HepG2 (cell line): Measurements from ENCODE around the gene HIGD1A. TPM values are rescaled to one million over a fixed set of nuclear protein-coding genes. Genes with fewer than 3 reads are reported as not detected.
A peak's percentile ranks its signal among the peaks of the same experiment; 100 is the strongest.

Experiments
- ATAC-seq: fragments of 200-7000 bp; cut with Tn5 transposase; 3 replicates; pipeline ENCODE4 v1.9.1; 2020; ENCODE audit warnings: mild to moderate bottlenecking, moderate library complexity
- BruUV-seq: library from RNA; stranded (reverse); fragments of 400-500 nt; replicated peaks from 2 replicates; lab custom pipeline; 2021; lab: Mats Ljungman, UMichigan
- CTCF ChIA-PET: fragments of 300-600 bp; formaldehyde crosslinking; extraction: SDS; loops from one replicate; lab custom pipeline; 2021; ENCODE audit warnings: low total read pairs, inconsistent platforms, low intra/inter-chr PET ratio; lab: Yijun Ruan, JAX
- POLR2A ChIA-PET: fragments of 350-600 bp; sonication (Branson Sonifier 250); formaldehyde crosslinking; loops from one replicate; lab custom pipeline; 2020; ENCODE audit warnings: antibody characterized with exemption, inconsistent platforms; lab: Yijun Ruan, JAX
- DNase-seq: peaks from one replicate; pipeline ENCODE4 v3.0.0-alpha.2; 2015; ENCODE audit warnings: low spot score
- FAIRE-seq: peaks from 3 replicates; lab custom pipeline; 2011; peaks lifted over from hg19 to GRCh38; lab: Jason Lieb, UNC
- H2AFZ ChIP-seq: one replicate; pipeline ENCODE4 v1.6.1; 2011; ENCODE audit warnings: low read length, inconsistent platforms
- H3K27ac ChIP-seq: fragments of 300-600 bp; 3 replicates; pipeline ENCODE4 v1.8.0; 2011; ENCODE audit warnings: mixed run types, mild to moderate bottlenecking, mixed read lengths, low read length, inconsistent platforms; ENCODE audit not compliant: insufficient read depth; ENCODE audit errors: extremely low read length
- H3K27me3 ChIP-seq, 2 experiments: fragments of 200-600 bp in 1 of 2; 2 replicates in 1 of 2; 3 replicates in 1 of 2; pipeline versions ENCODE4 v1.6.0 to v1.8.0; 2011; ENCODE audit warnings: low read length in 2 of 2, mild to moderate bottlenecking in 2 of 2, moderate library complexity in 2 of 2, inconsistent platforms in 1 of 2; ENCODE audit not compliant: insufficient read depth in 2 of 2, control insufficient read depth in 1 of 2
- H3K36me3 ChIP-seq, 2 experiments: fragments of 200-600 bp in 1 of 2; replicated peaks in 1 of 2; 2 replicates in 1 of 2; 3 replicates in 1 of 2; pipeline versions ENCODE4 v1.5.1 to v1.8.0; 2011; ENCODE audit warnings: low read length in 2 of 2, inconsistent platforms in 1 of 2; ENCODE audit not compliant: insufficient read depth in 2 of 2, control insufficient read depth in 1 of 2
- H3K4me1 ChIP-seq: 2 replicates; pipeline ENCODE4 v1.5.1; 2012; ENCODE audit warnings: low read length, inconsistent platforms; ENCODE audit not compliant: insufficient read depth
- H3K4me2 ChIP-seq: 2 replicates; pipeline ENCODE4 v1.6.0; 2011; ENCODE audit warnings: low read depth, low read length, inconsistent platforms
- H3K4me3 ChIP-seq, 3 experiments: fragments of 200-600 bp in 1 of 3; sonication (generic), shearing (Covaris generic) in 1 of 3; replicated peaks in 1 of 3; 2 replicates each; pipeline ENCODE4 v1.5.1; 2011 to 2016; ENCODE audit warnings: low read length in 3 of 3, inconsistent platforms in 2 of 3, low read depth in 2 of 3, mild to moderate bottlenecking in 2 of 3, control low read depth in 1 of 3, mixed read lengths in 1 of 3; ENCODE audit not compliant: insufficient read depth in 1 of 3
- H3K79me2 ChIP-seq: one replicate; pipeline ENCODE4 v1.6.1; 2011; ENCODE audit warnings: low read length, inconsistent platforms; ENCODE audit not compliant: insufficient read depth
- H3K9ac ChIP-seq: 2 replicates; pipeline ENCODE4 v1.6.0; 2011; ENCODE audit warnings: mild to moderate bottlenecking, low read depth, low read length, inconsistent platforms; ENCODE audit not compliant: insufficient read depth
- H3K9me3 ChIP-seq: 2 replicates; pipeline ENCODE4 v1.5.1; 2012; ENCODE audit warnings: mild to moderate bottlenecking, low read length
- H4K20me1 ChIP-seq: 2 replicates; pipeline ENCODE4 v1.6.0; 2011; ENCODE audit warnings: inconsistent platforms, mild to moderate bottlenecking, low read length, moderate library complexity; ENCODE audit not compliant: insufficient read depth
- ATF3 ChIP-seq: sonication (generic); formaldehyde crosslinking; IDR thresholded peaks from 2 replicates; pipeline ENCODE4 v1.4.0; 2020; ENCODE audit warnings: missing genetic modification reagents
- FOXJ3 ChIP-seq: sonication (generic); formaldehyde crosslinking; IDR thresholded peaks from 2 replicates; pipeline ENCODE4 v1.4.0; 2020; ENCODE audit warnings: missing genetic modification reagents, mild to moderate bottlenecking, borderline replicate concordance
- HDAC2 ChIP-seq: sonication (generic); formaldehyde crosslinking; IDR thresholded peaks from 2 replicates; pipeline ENCODE4 v1.4.0; 2020; ENCODE audit warnings: missing genetic modification reagents
- KDM2A ChIP-seq: sonication (generic); formaldehyde crosslinking; IDR thresholded peaks from 2 replicates; pipeline ENCODE4 v1.4.0; 2020; ENCODE audit warnings: low read depth, missing genetic modification reagents, borderline replicate concordance
- KMT2A ChIP-seq: sonication (generic); formaldehyde crosslinking; IDR thresholded peaks from 2 replicates; pipeline ENCODE4 v1.4.0; 2020; ENCODE audit warnings: missing genetic modification reagents
- NR3C1 ChIP-seq: sonication (generic); formaldehyde crosslinking; IDR thresholded peaks from 2 replicates; pipeline ENCODE4 v1.4.0; 2020; ENCODE audit warnings: missing genetic modification reagents
- SIN3A ChIP-seq: IDR thresholded peaks from 2 replicates; pipeline ENCODE4 v1.6.1; 2011; ENCODE audit warnings: low read depth, mild to moderate bottlenecking, control low read depth, low read length, borderline replicate concordance
- SOX6 ChIP-seq, 2 experiments: fragments of 450-650 bp in 1 of 2; sonication (generic) in 1 of 2; formaldehyde crosslinking in 1 of 2; IDR thresholded peaks; 2 replicates each; pipeline versions ENCODE4 v1.4.0 to v1.6.1; 2017 to 2020; ENCODE audit warnings: antibody characterized with exemption in 1 of 2, mild to moderate bottlenecking in 1 of 2, missing genetic modification reagents in 1 of 2
- ZNF788 ChIP-seq: sonication (generic); formaldehyde crosslinking; IDR thresholded peaks from 2 replicates; pipeline ENCODE4 v1.5.0; 2020; ENCODE audit warnings: mild to moderate bottlenecking, missing genetic modification reagents, borderline replicate concordance
- WGBS: methylation state at CpG from one replicate; pipeline ENCODE4 v1.1.6; 2017; ENCODE audit warnings: low lambda C conversion rate; 5-methylcytosine and 5-hydroxymethylcytosine counted together
- in situ Hi-C: cut with HindIII; loops from 2 replicates; pipeline ENCODE4 v1.10.0; 2017; ENCODE audit warnings: low pct_unique_long_range_greater_than_20kb; ENCODE audit not compliant: extremely low pct_ligation_motif_present
- intact Hi-C: fragments of 100-400 bp; cut with micrococcal nuclease; formaldehyde crosslinking; loops from one replicate; pipeline ENCODE4 v1.10.0; 2022; ENCODE audit not compliant: unreplicated experiment
- polyA plus RNA-seq, 8 experiments: library from polyadenylated mRNA; depleted of rRNA in 3 of 8; stranded (reverse) in 7 of 8; unstranded in 1 of 8; fragments of >200 nt; fragmentation: Illumina TruSeq in 4 of 8; extraction: Trizol in 4 of 8; gene quantifications; 2 replicates each; pipeline versions ENCODE4 v1.2.1 to v1.2.3, GENCODE V29; 2011 to 2016; ENCODE audit warnings: low read depth in 4 of 8, missing spikeins in 1 of 8, mixed read lengths in 1 of 8; ENCODE audit not compliant: insufficient read depth in 1 of 8
- total RNA-seq, 5 experiments: library from RNA; depleted of rRNA; stranded (reverse); fragments of >200 nt; fragmentation: Illumina TruSeq; extraction: Trizol; gene quantifications; 2 replicates each; pipeline ENCODE4 v1.2.3, GENCODE V29; 2016; ENCODE audit warnings: low read depth in 1 of 5
- TF ChIP-seq, protein P1 (sequence below): sonication (generic); formaldehyde crosslinking; IDR thresholded peaks from 2 replicates; pipeline ENCODE4 v1.5.0; 2020; ENCODE audit warnings: missing genetic modification reagents, mild to moderate bottlenecking, borderline replicate concordance
- TF ChIP-seq, protein P2 (sequence below): sonication (generic); formaldehyde crosslinking; IDR thresholded peaks from 2 replicates; pipeline ENCODE4 v1.4.0; 2020; ENCODE audit warnings: missing genetic modification reagents, borderline replicate concordance
- TF ChIP-seq, protein P3 (sequence below): sonication (generic); formaldehyde crosslinking; IDR thresholded peaks from 2 replicates; pipeline ENCODE4 v1.4.0; 2020; ENCODE audit warnings: missing genetic modification reagents

HIGD1A gene
- total and polyA plus RNA-seq, 2 of the 13 experiments (the other 11 are each of a cell fraction or from before 2014, with no cell fraction given): 222 to 253 TPM

GRCh38 chr3:42755681-42756578 is 48.4 kb downstream of the HIGD1A start (continued):
- TF ChIP-seq, protein P1, sequence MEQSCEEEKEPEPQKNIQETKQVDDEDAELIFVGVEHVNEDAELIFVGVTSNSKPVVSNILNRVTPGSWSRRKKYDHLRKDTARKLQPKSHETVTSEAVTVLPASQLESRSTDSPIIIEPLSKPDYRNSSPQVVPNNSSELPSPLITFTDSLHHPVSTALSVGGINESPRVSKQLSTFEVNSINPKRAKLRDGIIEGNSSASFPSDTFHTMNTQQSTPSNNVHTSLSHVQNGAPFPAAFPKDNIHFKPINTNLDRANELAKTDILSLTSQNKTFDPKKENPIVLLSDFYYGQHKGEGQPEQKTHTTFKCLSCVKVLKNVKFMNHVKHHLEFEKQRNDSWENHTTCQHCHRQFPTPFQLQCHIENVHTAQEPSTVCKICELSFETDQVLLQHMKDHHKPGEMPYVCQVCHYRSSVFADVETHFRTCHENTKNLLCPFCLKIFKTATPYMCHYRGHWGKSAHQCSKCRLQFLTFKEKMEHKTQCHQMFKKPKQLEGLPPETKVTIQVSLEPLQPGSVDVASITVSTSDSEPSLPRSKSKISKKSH (CRISPR knock-in tag): no peak
- peak; percentile 62 for TF ChIP-seq ZNF788
- TF ChIP-seq NR3C1: no peak
- TF ChIP-seq SOX6 (IDR thresholded peaks at IDR 0.05): no peak
- peak; percentile 97 for TF ChIP-seq SOX6 (CRISPR knock-in tag; IDR thresholded peaks at IDR 0.05)
- no peak for TF ChIP-seq KDM2A (CRISPR knock-in tag)
- no peak for TF ChIP-seq KMT2A
- peak; percentile 56; the same call in 1 of the 2 replicates for TF ChIP-seq FOXJ3 (CRISPR knock-in tag)

DNA sequence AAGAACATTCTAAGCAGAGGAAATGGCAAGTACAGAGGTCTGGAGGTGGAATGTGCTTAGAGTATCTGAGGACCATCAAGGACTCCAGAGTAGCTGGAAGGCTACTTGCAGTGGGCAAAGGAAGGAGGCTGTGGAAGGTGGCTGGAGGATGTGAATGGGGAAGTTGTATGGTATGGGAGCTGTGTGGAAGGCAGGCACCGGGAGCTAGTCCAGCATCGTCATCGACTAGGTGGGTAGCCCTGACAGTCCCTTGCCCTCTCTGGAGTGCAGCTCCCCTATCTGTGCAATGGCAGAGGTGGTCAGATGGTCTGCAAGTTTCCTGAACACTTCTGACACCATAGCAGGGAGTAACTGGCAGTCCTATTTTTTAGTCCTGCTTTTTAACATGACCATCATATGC is 50.5 kb downstream of the HIGD1A start:
- ChIA-PET POLR2A (no interaction called here), CTCF (no interaction called here)
- H3K9me3 ChIP-seq: no peaks in the 10 kb centered on the region
- H3K79me2 ChIP-seq: no peaks in the 10 kb centered on the region
- H2AFZ ChIP-seq: no peak overlapping the region
- intact Hi-C loops: no loop called here
- peaks cover 42% of the 10 kb centered on the region for H3K4me1 ChIP-seq
- H3K4me3 ChIP-seq: no peak overlapping the region
- in situ Hi-C loops: no loop called here
- ATAC-seq (no peak), FAIRE-seq (no peak), DNase-seq (no peak)
- no peak overlapping the region for H3K4me2 ChIP-seq
- H3K9ac ChIP-seq: no peak overlapping the region
- no peaks in the 10 kb centered on the region for H4K20me1 ChIP-seq
- 84% methylated on average over 2 of the region's 3 CpGs for WGBS
- no peaks in the 10 kb centered on the region for H3K27me3 ChIP-seq
- no peaks in the 10 kb centered on the region for H3K36me3 ChIP-seq
- no TSS peak for BruUV-seq
- H3K27ac ChIP-seq: no peak overlapping the region
- TF ChIP-seq, protein P2, sequence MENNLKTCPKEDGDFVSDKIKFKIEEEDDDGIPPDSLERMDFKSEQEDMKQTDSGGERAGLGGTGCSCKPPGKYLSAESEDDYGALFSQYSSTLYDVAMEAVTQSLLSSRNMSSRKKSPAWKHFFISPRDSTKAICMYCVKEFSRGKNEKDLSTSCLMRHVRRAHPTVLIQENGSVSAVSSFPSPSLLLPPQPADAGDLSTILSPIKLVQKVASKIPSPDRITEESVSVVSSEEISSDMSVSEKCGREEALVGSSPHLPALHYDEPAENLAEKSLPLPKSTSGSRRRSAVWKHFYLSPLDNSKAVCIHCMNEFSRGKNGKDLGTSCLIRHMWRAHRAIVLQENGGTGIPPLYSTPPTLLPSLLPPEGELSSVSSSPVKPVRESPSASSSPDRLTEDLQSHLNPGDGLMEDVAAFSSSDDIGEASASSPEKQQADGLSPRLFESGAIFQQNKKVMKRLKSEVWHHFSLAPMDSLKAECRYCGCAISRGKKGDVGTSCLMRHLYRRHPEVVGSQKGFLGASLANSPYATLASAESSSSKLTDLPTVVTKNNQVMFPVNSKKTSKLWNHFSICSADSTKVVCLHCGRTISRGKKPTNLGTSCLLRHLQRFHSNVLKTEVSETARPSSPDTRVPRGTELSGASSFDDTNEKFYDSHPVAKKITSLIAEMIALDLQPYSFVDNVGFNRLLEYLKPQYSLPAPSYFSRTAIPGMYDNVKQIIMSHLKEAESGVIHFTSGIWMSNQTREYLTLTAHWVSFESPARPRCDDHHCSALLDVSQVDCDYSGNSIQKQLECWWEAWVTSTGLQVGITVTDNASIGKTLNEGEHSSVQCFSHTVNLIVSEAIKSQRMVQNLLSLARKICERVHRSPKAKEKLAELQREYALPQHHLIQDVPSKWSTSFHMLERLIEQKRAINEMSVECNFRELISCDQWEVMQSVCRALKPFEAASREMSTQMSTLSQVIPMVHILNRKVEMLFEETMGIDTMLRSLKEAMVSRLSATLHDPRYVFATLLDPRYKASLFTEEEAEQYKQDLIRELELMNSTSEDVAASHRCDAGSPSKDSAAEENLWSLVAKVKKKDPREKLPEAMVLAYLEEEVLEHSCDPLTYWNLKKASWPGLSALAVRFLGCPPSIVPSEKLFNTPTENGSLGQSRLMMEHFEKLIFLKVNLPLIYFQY (CRISPR knock-in tag): no peak
- TF ChIP-seq SIN3A (no peak), ATF3 (CRISPR knock-in tag) (no peak), HDAC2 (CRISPR knock-in tag) (no peak)
- TF ChIP-seq, protein P3, sequence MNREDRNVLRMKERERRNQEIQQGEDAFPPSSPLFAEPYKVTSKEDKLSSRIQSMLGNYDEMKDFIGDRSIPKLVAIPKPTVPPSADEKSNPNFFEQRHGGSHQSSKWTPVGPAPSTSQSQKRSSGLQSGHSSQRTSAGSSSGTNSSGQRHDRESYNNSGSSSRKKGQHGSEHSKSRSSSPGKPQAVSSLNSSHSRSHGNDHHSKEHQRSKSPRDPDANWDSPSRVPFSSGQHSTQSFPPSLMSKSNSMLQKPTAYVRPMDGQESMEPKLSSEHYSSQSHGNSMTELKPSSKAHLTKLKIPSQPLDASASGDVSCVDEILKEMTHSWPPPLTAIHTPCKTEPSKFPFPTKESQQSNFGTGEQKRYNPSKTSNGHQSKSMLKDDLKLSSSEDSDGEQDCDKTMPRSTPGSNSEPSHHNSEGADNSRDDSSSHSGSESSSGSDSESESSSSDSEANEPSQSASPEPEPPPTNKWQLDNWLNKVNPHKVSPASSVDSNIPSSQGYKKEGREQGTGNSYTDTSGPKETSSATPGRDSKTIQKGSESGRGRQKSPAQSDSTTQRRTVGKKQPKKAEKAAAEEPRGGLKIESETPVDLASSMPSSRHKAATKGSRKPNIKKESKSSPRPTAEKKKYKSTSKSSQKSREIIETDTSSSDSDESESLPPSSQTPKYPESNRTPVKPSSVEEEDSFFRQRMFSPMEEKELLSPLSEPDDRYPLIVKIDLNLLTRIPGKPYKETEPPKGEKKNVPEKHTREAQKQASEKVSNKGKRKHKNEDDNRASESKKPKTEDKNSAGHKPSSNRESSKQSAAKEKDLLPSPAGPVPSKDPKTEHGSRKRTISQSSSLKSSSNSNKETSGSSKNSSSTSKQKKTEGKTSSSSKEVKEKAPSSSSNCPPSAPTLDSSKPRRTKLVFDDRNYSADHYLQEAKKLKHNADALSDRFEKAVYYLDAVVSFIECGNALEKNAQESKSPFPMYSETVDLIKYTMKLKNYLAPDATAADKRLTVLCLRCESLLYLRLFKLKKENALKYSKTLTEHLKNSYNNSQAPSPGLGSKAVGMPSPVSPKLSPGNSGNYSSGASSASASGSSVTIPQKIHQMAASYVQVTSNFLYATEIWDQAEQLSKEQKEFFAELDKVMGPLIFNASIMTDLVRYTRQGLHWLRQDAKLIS: no peak
